Measurements from ENCODE around the gene CTBP1.
A peak's percentile ranks its signal among the peaks of the same experiment; 100 is the strongest.

Gene CTBP1

GRCh38 chr4:1215141-1216075, 33.5 kb downstream of the CTBP1 start:
- peaks cover 42% of the 10 kb centered on the region for H3K36me3 Mint-ChIP-seq (ENCODE audit: insufficient read depth)
- ATAC-seq (replicated peaks) (no peak), DNase-seq (no peak)
- H3K9me3 Mint-ChIP-seq: no peaks in the 10 kb centered on the region
- no peaks in the 10 kb centered on the region for H3K27me3 Mint-ChIP-seq
- H3K4me1 Mint-ChIP-seq (ENCODE audit: low read depth in 2 of 2): peaks cover 25 to 30% of the 10 kb centered on the region in 2 donors
- no peak overlapping the region for H3K27ac Mint-ChIP-seq
- peak overlapping the region in 1 of 2 donors; percentile 77 for H3K4me3 Mint-ChIP-seq

- Mint-ChIP-seq H3K36me3 (ENCODE audit: insufficient read depth) (peaks cover 36% of the 10 kb centered on the region), H3K4me1 (ENCODE audit: low read depth in 2 of 2) (peaks cover 22 to 27% of the 10 kb centered on the region in 2 donors), H3K4me3 (no peak overlapping the region), H3K9me3 (no peaks in the 10 kb centered on the region), H3K27me3 (no peaks in the 10 kb centered on the region), H3K27ac (no peak overlapping the region)
- no peak for ATAC-seq (replicated peaks)
- DNase-seq: no peak
Measured at GRCh38 chr4:1214101-1215095, 34.5 kb downstream of the CTBP1 start.

DNA sequence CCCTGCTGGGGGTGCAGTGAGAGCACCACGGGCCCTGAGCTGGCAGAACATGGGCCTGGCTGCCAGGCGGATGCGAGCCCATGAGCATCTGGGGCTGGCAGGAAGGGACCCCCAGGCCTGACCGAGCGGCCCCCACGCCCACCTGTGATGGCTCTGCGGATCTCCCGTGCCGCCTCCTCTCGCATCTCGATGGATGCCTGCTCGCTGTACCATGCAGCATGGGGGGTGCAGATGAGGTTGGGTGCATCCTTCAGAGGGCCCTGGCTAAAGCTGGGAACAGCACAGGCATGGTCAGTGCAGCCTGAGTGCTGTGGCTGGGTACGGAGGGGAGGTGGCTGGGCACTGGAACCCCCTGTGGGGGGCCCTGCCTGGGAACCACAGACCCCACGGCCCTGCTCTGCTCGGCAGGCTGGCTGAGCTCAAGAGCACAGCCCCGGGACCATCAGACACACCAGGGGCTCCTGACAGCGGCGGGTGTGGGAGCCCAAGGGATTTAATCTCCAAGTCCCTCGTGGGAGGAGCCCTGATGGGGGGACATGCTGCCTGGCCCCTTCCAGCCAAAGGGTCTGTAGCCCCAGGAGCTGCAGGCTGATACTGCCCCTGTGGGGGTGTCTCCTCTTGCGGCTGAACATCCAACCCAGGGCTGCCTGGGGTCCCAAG, 35.5 kb downstream of the CTBP1 start:
- Mint-ChIP-seq H3K4me3 (no peak overlapping the region), H3K4me1 (ENCODE audit: low read depth in 2 of 2) (peaks cover 18% of the 10 kb centered on the region in 2 donors), H3K36me3 (ENCODE audit: insufficient read depth) (peaks cover 29% of the 10 kb centered on the region), H3K27me3 (no peaks in the 10 kb centered on the region), H3K9me3 (no peaks in the 10 kb centered on the region), H3K27ac (no peak overlapping the region)
- ATAC-seq (replicated peaks) (no peak), DNase-seq (no peak)

GRCh38 chr4:1212546-1213335, 36.2 kb downstream of the CTBP1 start:
- H3K27me3 Mint-ChIP-seq: no peaks in the 10 kb centered on the region
- DNase-seq: no peak
- no peak overlapping the region for H3K4me3 Mint-ChIP-seq
- no peaks in the 10 kb centered on the region for H3K9me3 Mint-ChIP-seq
- peaks cover 13 to 18% of the 10 kb centered on the region in 2 donors for H3K4me1 Mint-ChIP-seq (ENCODE audit: low read depth in 2 of 2)
- no peak overlapping the region for H3K27ac Mint-ChIP-seq
- no peak for ATAC-seq (replicated peaks)
- H3K36me3 Mint-ChIP-seq (ENCODE audit: insufficient read depth): peaks cover 23% of the 10 kb centered on the region

DNA sequence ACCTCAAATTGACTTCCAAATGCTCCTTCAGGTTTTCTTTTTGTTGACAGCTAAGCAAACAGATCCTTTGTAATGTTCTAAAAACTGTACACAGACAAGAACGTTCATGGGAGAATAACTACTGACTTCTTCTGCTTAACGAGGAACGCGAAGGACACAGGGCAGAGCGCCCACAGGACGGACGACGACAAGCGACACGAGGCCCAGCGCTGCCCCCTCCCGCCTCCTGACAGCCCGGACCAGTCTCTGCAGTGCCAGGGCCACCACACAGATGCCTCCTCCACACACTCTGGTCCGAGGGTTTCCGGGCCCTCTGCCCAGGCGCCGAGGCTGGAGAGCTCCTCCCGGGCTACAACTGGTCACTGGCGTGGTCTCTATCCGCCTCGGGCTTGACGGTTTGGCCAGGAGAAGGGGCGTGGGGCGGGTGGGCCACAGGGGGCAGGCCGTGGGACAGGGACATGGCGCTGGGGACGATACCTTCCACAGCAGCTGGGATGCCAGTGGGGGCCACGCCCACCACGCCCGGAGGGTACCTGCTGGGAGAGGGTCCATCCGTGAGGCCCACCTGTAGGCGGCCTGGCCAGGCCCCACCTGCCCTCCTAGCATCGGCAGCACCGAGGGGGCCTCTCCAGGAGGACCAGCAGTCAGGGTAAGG, 36.9 kb downstream of the CTBP1 start:
- Mint-ChIP-seq H3K4me3 (no peak overlapping the region), H3K36me3 (ENCODE audit: insufficient read depth) (peaks cover 23% of the 10 kb centered on the region), H3K27ac (no peak overlapping the region), H3K9me3 (no peaks in the 10 kb centered on the region), H3K4me1 (ENCODE audit: low read depth in 2 of 2) (peaks cover 6 to 13% of the 10 kb centered on the region in 2 donors), H3K27me3 (no peaks in the 10 kb centered on the region)
- no peak for DNase-seq
- no peak for ATAC-seq (replicated peaks)

- H3K9me3 Mint-ChIP-seq: no peaks in the 10 kb centered on the region
- H3K27ac Mint-ChIP-seq: peak overlapping the region in 1 of 2 donors; percentile 32
- peaks cover 23% of the 10 kb centered on the region for H3K36me3 Mint-ChIP-seq (ENCODE audit: insufficient read depth)
- DNase-seq (no peak), ATAC-seq (replicated peaks) (no peak)
- no peaks in the 10 kb centered on the region for H3K27me3 Mint-ChIP-seq
- H3K4me1 Mint-ChIP-seq (ENCODE audit: low read depth in 2 of 2): peaks cover 0 to 10% of the 10 kb centered on the region in 2 donors
- no peak overlapping the region for H3K4me3 Mint-ChIP-seq
Measured at GRCh38 chr4:1211371-1211770, 37.6 kb downstream of the CTBP1 start.

- no peaks in the 10 kb centered on the region for H3K9me3 Mint-ChIP-seq
- no peak for DNase-seq
- H3K27ac Mint-ChIP-seq: peak overlapping the region in 1 of 2 donors; percentile 32
- H3K27me3 Mint-ChIP-seq: no peaks in the 10 kb centered on the region
- H3K36me3 Mint-ChIP-seq (ENCODE audit: insufficient read depth): peaks cover 23% of the 10 kb centered on the region
- no peak for ATAC-seq (replicated peaks)
- peaks cover 0 to 9% of the 10 kb centered on the region in 2 donors for H3K4me1 Mint-ChIP-seq (ENCODE audit: low read depth in 2 of 2)
- no peak overlapping the region for H3K4me3 Mint-ChIP-seq
Measured at GRCh38 chr4:1210971-1211370, 38.0 kb downstream of the CTBP1 start.

- peaks cover 22% of the 10 kb centered on the region for H3K36me3 Mint-ChIP-seq (ENCODE audit: insufficient read depth)
- DNase-seq: no peak
- no peak for ATAC-seq (replicated peaks)
- H3K4me3 Mint-ChIP-seq: no peak overlapping the region
- no peaks in the 10 kb centered on the region for H3K9me3 Mint-ChIP-seq
- H3K27me3 Mint-ChIP-seq: no peaks in the 10 kb centered on the region
- peaks cover 0 to 10% of the 10 kb centered on the region in 2 donors for H3K4me1 Mint-ChIP-seq (ENCODE audit: low read depth in 2 of 2)
- H3K27ac Mint-ChIP-seq: no peak overlapping the region
Measured at GRCh38 chr4:1210241-1210841, 38.6 kb downstream of the CTBP1 start.

- Mint-ChIP-seq H3K27ac (peak overlapping the region in 1 of 2 donors; percentile 49), H3K27me3 (no peaks in the 10 kb centered on the region), H3K9me3 (no peaks in the 10 kb centered on the region), H3K4me1 (ENCODE audit: low read depth in 2 of 2) (peaks cover 2 to 16% of the 10 kb centered on the region in 2 donors), H3K36me3 (ENCODE audit: insufficient read depth) (peaks cover 16% of the 10 kb centered on the region), H3K4me3 (no peak overlapping the region)
- ATAC-seq (replicated peaks) (no peak), DNase-seq (no peak)
Measured at GRCh38 chr4:1209821-1210220, 39.1 kb downstream of the CTBP1 start.

GRCh38 chr4:1208970-1209704, 39.8 kb downstream of the CTBP1 start:
- Mint-ChIP-seq H3K27ac (peak overlapping the region; percentile 49 to 82), H3K4me1 (ENCODE audit: low read depth in 2 of 2) (peaks cover 9 to 22% of the 10 kb centered on the region in 2 donors), H3K36me3 (ENCODE audit: insufficient read depth) (peaks cover 17% of the 10 kb centered on the region), H3K4me3 (peak overlapping the region; percentile 48), H3K9me3 (no peaks in the 10 kb centered on the region), H3K27me3 (no peaks in the 10 kb centered on the region)
- ATAC-seq (replicated peaks) (no peak), DNase-seq (no peak)

DNA sequence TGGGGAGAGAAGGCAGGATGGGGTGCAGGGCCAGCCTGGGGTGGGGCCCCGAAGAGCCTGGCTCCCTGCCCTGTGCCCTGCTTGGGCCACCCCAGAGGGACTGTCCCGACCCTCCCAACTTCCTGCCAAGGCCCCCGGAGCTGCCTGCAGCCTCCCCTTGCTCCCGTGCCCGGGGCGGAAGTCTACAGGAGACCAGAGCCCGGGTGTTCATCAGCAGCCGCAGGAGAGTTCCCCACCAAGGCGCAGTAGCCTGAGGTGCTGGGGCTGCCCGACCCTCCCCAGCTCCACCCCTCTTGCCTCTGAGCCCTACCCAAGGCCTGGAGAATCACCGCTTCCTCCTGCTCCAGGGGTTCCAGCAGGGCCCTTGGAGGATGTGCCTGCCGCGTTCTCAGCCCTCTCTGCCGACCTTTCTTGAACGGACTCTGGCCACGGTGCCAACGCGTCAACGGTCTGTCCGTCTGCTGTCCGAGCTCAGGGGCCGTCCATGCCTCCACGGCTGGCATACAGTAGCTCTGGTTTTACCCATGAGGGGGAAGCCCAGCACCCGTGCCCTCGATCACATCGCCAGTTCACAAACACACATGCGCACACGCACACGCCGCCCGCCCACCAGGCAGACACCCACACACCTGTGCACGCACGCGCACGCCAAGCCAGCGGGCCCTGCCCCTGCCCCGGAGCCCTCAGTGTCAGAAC, 40.5 kb downstream of the CTBP1 start:
- Mint-ChIP-seq H3K4me1 (ENCODE audit: low read depth in 2 of 2) (peaks cover 16 to 29% of the 10 kb centered on the region in 2 donors), H3K27me3 (no peaks in the 10 kb centered on the region), H3K4me3 (peak overlapping the region; percentile 48), H3K36me3 (ENCODE audit: insufficient read depth) (peaks cover 19% of the 10 kb centered on the region), H3K9me3 (no peaks in the 10 kb centered on the region), H3K27ac (peak overlapping the region in 1 of 2 donors; percentile 82)
- ATAC-seq (replicated peaks) (no peak), DNase-seq (no peak)

Measured in effector memory CD8-positive, alpha-beta T cell (primary cell).